SK-N-SH (cell line): Measurements from ENCODE around the gene FBXL7. TPM values are rescaled to one million over a fixed set of nuclear protein-coding genes. Genes with fewer than 3 reads are reported as not detected.

Source experiments
- CTCF ChIA-PET: fragments of 300-600, 350-600 bp; formaldehyde crosslinking; extraction: SDS; loops from one replicate; lab custom pipeline; 2021; lab: Yijun Ruan, JAX
- POLR2A ChIA-PET: fragments of 350-600 bp; sonication (Branson Sonifier 250); formaldehyde crosslinking; extraction: SDS; loops from one replicate; lab custom pipeline; 2020; ENCODE audit warnings: antibody characterized with exemption, inconsistent platforms; lab: Yijun Ruan, JAX
- DNase-seq: peaks from one replicate; pipeline ENCODE4 v3.0.0; 2012
- H2AFZ ChIP-seq: fragments of 200-600 bp; sonication (generic); 2 replicates; pipeline ENCODE4 v1.8.1; 2016; ENCODE audit warnings: antibody characterized with exemption, mild to moderate bottlenecking, low read depth
- H3F3A ChIP-seq: fragments of 200-600 bp; sonication (generic); replicated peaks from 2 replicates; pipeline ENCODE3; 2016; ENCODE audit warnings: antibody characterized with exemption, mild to moderate bottlenecking; ENCODE audit not compliant: insufficient read depth
- H3K27ac ChIP-seq, 2 experiments: fragments of 200-500 bp in 1 of 2; fragments of 200-600 bp in 1 of 2; sonication (Bioruptor generic) in 1 of 2; sonication (generic), shearing (Covaris generic) in 1 of 2; 2 replicates each; pipeline versions ENCODE4 v1.5.1 to v1.6.1; 2014 to 2016; ENCODE audit warnings: low read depth in 2 of 2, inconsistent platforms in 1 of 2, low read length in 1 of 2, mild to moderate bottlenecking in 1 of 2, mixed read lengths in 1 of 2
- H3K27me3 ChIP-seq: fragments of 200-600 bp; sonication (generic), shearing (Covaris generic); 2 replicates; pipeline ENCODE4 v1.6.1; 2016; ENCODE audit warnings: mixed run types; ENCODE audit not compliant: insufficient read depth
- H3K36me3 ChIP-seq, 2 experiments: fragments of 200-500 bp in 1 of 2; fragments of 200-600 bp in 1 of 2; sonication (Bioruptor generic) in 1 of 2; sonication (generic) in 1 of 2; replicated peaks in 1 of 2; 2 replicates each; pipeline versions ENCODE3 to v1.5.1; 2014 to 2016; ENCODE audit warnings: low read length in 1 of 2, mild to moderate bottlenecking in 1 of 2; ENCODE audit not compliant: insufficient read depth in 2 of 2, control insufficient read depth in 1 of 2
- H3K4me1 ChIP-seq, 2 experiments: fragments of 200-500 bp in 1 of 2; fragments of 200-600 bp in 1 of 2; sonication (Bioruptor generic) in 1 of 2; sonication (generic), shearing (Covaris generic) in 1 of 2; 2 replicates each; pipeline versions ENCODE4 v1.5.1 to v1.6.1; 2014 to 2016; ENCODE audit warnings: low read depth in 1 of 2, low read length in 1 of 2, mixed run types in 1 of 2; ENCODE audit not compliant: insufficient read depth in 2 of 2, control insufficient read depth in 1 of 2
- H3K4me2 ChIP-seq: fragments of 200-600 bp; sonication (generic), shearing (Covaris generic); 2 replicates; pipeline ENCODE4 v1.6.1; 2017; ENCODE audit warnings: mixed run types
- H3K4me3 ChIP-seq, 2 experiments: fragments of 200-500 bp in 1 of 2; fragments of 200-600 bp in 1 of 2; sonication (Bioruptor generic) in 1 of 2; sonication (generic), shearing (Covaris generic) in 1 of 2; 2 replicates each; pipeline versions ENCODE4 v1.5.1 to v1.8.1; 2014 to 2016; ENCODE audit warnings: low read depth in 2 of 2, inconsistent platforms in 1 of 2, low read length in 1 of 2, mild to moderate bottlenecking in 1 of 2, mixed read lengths in 1 of 2, moderate library complexity in 1 of 2
- H3K79me2 ChIP-seq: fragments of 200-600 bp; sonication (generic); 2 replicates; pipeline ENCODE4 v1.8.1; 2017; ENCODE audit warnings: mild to moderate bottlenecking; ENCODE audit not compliant: insufficient read depth
- H3K9ac ChIP-seq: fragments of 200-600 bp; sonication (generic); 2 replicates; pipeline ENCODE4 v1.6.1; 2017; ENCODE audit warnings: mixed run types
- H3K9me2 ChIP-seq: fragments of 200-600 bp; sonication (generic); 2 replicates; pipeline ENCODE4 v1.6.1; 2017; ENCODE audit warnings: mixed run types
- H3K9me3 ChIP-seq: fragments of 200-600 bp; sonication (generic); 2 replicates; pipeline ENCODE4 v1.6.1; 2017; ENCODE audit warnings: mixed run types, mild to moderate bottlenecking, moderate library complexity
- H4K20me1 ChIP-seq: fragments of 200-600 bp; sonication (generic); 2 replicates; pipeline ENCODE4 v1.6.1; 2017; ENCODE audit warnings: mild to moderate bottlenecking, mixed run types; ENCODE audit not compliant: insufficient read depth
- CHD2 ChIP-seq: fragments of 150-350 bp; IDR thresholded peaks from 2 replicates; pipeline ENCODE4 v1.6.1; 2018; ENCODE audit warnings: low read length; ENCODE audit not compliant: partially characterized antibody
- CTCF ChIP-seq: fragments of 200-600 bp; sonication (generic); IDR thresholded peaks from 2 replicates; pipeline ENCODE4 v1.6.1; 2017; ENCODE audit warnings: antibody characterized with exemption, mild to moderate bottlenecking, moderate library complexity
- ELF1 ChIP-seq: IDR thresholded peaks from 2 replicates; pipeline ENCODE4 v1.4.0; 2012
- EP300 ChIP-seq, 2 experiments: IDR thresholded peaks; 2 replicates each; pipeline versions ENCODE4 v1.4.0 to v1.6.1; 2012; ENCODE audit warnings: borderline replicate concordance in 1 of 2, low read depth in 1 of 2, low read length in 1 of 2
- EZH2phosphoT487 ChIP-seq: fragments of 200-600 bp; sonication (generic); IDR thresholded peaks from 2 replicates; pipeline ENCODE4 v1.6.1; 2017; ENCODE audit warnings: low read depth, mixed run types, mild to moderate bottlenecking, antibody characterized with exemption, moderate library complexity, borderline replicate concordance
- FOSL2 ChIP-seq: IDR thresholded peaks from 2 replicates; pipeline ENCODE4 v1.4.0; 2012; ENCODE audit warnings: low read depth, mild to moderate bottlenecking, moderate library complexity, borderline replicate concordance
- FOXJ3 ChIP-seq: sonication (generic); formaldehyde crosslinking; IDR thresholded peaks from 2 replicates; pipeline ENCODE4 v1.5.1; 2020; ENCODE audit warnings: mild to moderate bottlenecking, missing genetic modification reagents
- FOXM1 ChIP-seq: IDR thresholded peaks from 2 replicates; pipeline ENCODE4 v1.4.0; 2012; ENCODE audit warnings: low read depth, mild to moderate bottlenecking
- GABPA ChIP-seq: IDR thresholded peaks from 2 replicates; pipeline ENCODE4 v1.4.0; 2012; ENCODE audit warnings: low read depth, mild to moderate bottlenecking
- GATA2 ChIP-seq: sonication (generic); formaldehyde crosslinking; IDR thresholded peaks from 2 replicates; pipeline ENCODE4 v1.5.0; 2020; ENCODE audit warnings: mild to moderate bottlenecking, missing genetic modification reagents
- IRF3 ChIP-seq: fragments of 150-350 bp; IDR thresholded peaks from 2 replicates; pipeline ENCODE4 v1.6.1; 2016; ENCODE audit warnings: mild to moderate bottlenecking, low read depth, low read length
- JUND ChIP-seq: IDR thresholded peaks from 2 replicates; pipeline ENCODE4 v1.4.0; 2012
- MAX ChIP-seq: IDR thresholded peaks from 2 replicates; pipeline ENCODE4 v1.4.0; 2012; ENCODE audit warnings: low read depth
- MEF2A ChIP-seq: IDR thresholded peaks from 2 replicates; pipeline ENCODE4 v1.4.0; 2012; ENCODE audit warnings: low read depth, borderline replicate concordance
- MXI1 ChIP-seq: IDR thresholded peaks from 2 replicates; pipeline ENCODE4 v1.6.1; 2012; ENCODE audit warnings: mild to moderate bottlenecking, low read depth, low read length, improper control_type of control experiment
- NFIC ChIP-seq: IDR thresholded peaks from 2 replicates; pipeline ENCODE4 v1.4.0; 2012; ENCODE audit warnings: borderline replicate concordance
- NRF1 ChIP-seq: IDR thresholded peaks from 2 replicates; pipeline ENCODE4 v1.6.1; 2012; ENCODE audit warnings: low read depth, mild to moderate bottlenecking, low read length
- POLR2AphosphoS5 ChIP-seq: IDR thresholded peaks from 2 replicates; pipeline ENCODE4 v1.6.1; 2012; ENCODE audit warnings: low read depth, low read length
- RAD21 ChIP-seq: IDR thresholded peaks from 2 replicates; pipeline ENCODE4 v1.6.1; 2012; ENCODE audit warnings: mild to moderate bottlenecking, low read length
- RCOR1 ChIP-seq: fragments of 150-350 bp; IDR thresholded peaks from 2 replicates; pipeline ENCODE4 v1.6.1; 2017; ENCODE audit warnings: antibody characterized with exemption, low read length
- RFX5 ChIP-seq: IDR thresholded peaks from 2 replicates; pipeline ENCODE4 v1.6.1; 2012; ENCODE audit warnings: mild to moderate bottlenecking, improper control_type of control experiment, low read length
- RXRA ChIP-seq: IDR thresholded peaks from 2 replicates; pipeline ENCODE4 v1.4.0; 2012; ENCODE audit warnings: low read depth, mild to moderate bottlenecking, borderline replicate concordance
- SIN3A ChIP-seq: IDR thresholded peaks from 2 replicates; pipeline ENCODE4 v1.6.1; 2012; ENCODE audit warnings: low read depth, mild to moderate bottlenecking, low read length, moderate library complexity, borderline replicate concordance
- SMC3 ChIP-seq: IDR thresholded peaks from 2 replicates; pipeline ENCODE4 v1.6.1; 2012; ENCODE audit warnings: low read depth, low read length, improper control_type of control experiment
- TAF1 ChIP-seq: IDR thresholded peaks from 2 replicates; pipeline ENCODE4 v1.6.1; 2012; ENCODE audit warnings: low read depth, mild to moderate bottlenecking, low read length, moderate library complexity, borderline replicate concordance
- TCF12 ChIP-seq: IDR thresholded peaks from 2 replicates; pipeline ENCODE4 v1.4.0; 2012
- TEAD4 ChIP-seq: IDR thresholded peaks from 2 replicates; pipeline ENCODE4 v1.4.0; 2012; ENCODE audit warnings: mild to moderate bottlenecking, borderline replicate concordance; ENCODE audit not compliant: insufficient read depth
- USF1 ChIP-seq: IDR thresholded peaks from 2 replicates; pipeline ENCODE4 v1.4.0; 2012; ENCODE audit warnings: low read depth, borderline replicate concordance
- USF2 ChIP-seq: fragments of 150-350 bp; IDR thresholded peaks from 2 replicates; pipeline ENCODE4 v1.6.1; 2017; ENCODE audit warnings: antibody characterized with exemption, low read length, low read depth, borderline replicate concordance
- ZBTB33 ChIP-seq: IDR thresholded peaks from 2 replicates; pipeline ENCODE4 v1.4.0; 2012; ENCODE audit warnings: low read depth, borderline replicate concordance
- WGBS: methylation state at CpG from one replicate; pipeline ENCODE4 v1.1.6; 2017; ENCODE audit warnings: low lambda C conversion rate; 5-methylcytosine and 5-hydroxymethylcytosine counted together
- polyA plus RNA-seq, 3 experiments: library from polyadenylated mRNA; depleted of rRNA; stranded (reverse); fragments of >200 nt; gene quantifications; 2 replicates each; pipeline ENCODE4 v1.2.3, GENCODE V29; 2012

Gene FBXL7
- polyA plus RNA-seq, 1 of the 3 experiments (the other 2 are of a cell fraction) = 7.0 TPM

- H3K27ac ChIP-seq = peak overlapping the region; percentile 46 to 77; a peak in 3 of 4 replicates
- H3F3A ChIP-seq = peaks cover 8% of the 10 kb centered on the region
- ChIA-PET POLR2A (no interaction called here), CTCF (interaction anchor here (0.6 to 1.0 kb wide), 2 partner anchors 9 to 732 kb away, joined by 3 read pairs; no protein-coding TSS in a partner anchor)
- H3K27me3 ChIP-seq = no peaks in the 10 kb centered on the region
- H2AFZ ChIP-seq = no peak overlapping the region
- 9% methylated on average over 1 of the region's 1 CpG for WGBS
- no peaks in the 10 kb centered on the region for H3K9me2 ChIP-seq
- peaks cover 0 to 3% of the 10 kb centered on the region in 2 experiments; a peak in 2 of 4 replicates for H3K4me1 ChIP-seq
- H3K9ac ChIP-seq = no peak overlapping the region
- H3K36me3 ChIP-seq = no peaks in the 10 kb centered on the region
- no peak overlapping the region for H3K4me3 ChIP-seq
- no peaks in the 10 kb centered on the region for H3K9me3 ChIP-seq
- H4K20me1 ChIP-seq = no peaks in the 10 kb centered on the region
- no peak for DNase-seq
- H3K4me2 ChIP-seq = peak overlapping the region; percentile 16; the same call in 1 of the 2 replicates
- H3K79me2 ChIP-seq = peaks cover 8% of the 10 kb centered on the region; the same call in 1 of the 2 replicates
- no peak for TF ChIP-seq FOXJ3 (CRISPR knock-in tag)
- TF ChIP-seq MAX = no peak
- peak; percentile 36 to 59; a peak in 3 of 4 replicates for TF ChIP-seq EP300 (IDR thresholded peaks at IDR 0.05; ENCODE audit: borderline replicate concordance in 1 of 2, low read depth in 1 of 2, low read length in 1 of 2)
- TF ChIP-seq RAD21 = no peak
- no peak for TF ChIP-seq ZBTB33
- TF ChIP-seq MEF2A = no peak
- TF ChIP-seq CTCF = no peak
- TF ChIP-seq GABPA = no peak
- peak; percentile 78 for TF ChIP-seq TCF12
- TF ChIP-seq FOSL2 = no peak
- TF ChIP-seq SIN3A = no peak
- TF ChIP-seq RCOR1 = no peak
- TF ChIP-seq TEAD4 = peak; percentile 89
- TF ChIP-seq CHD2 = no peak
- no peak for TF ChIP-seq RFX5
- no peak for TF ChIP-seq IRF3
- no peak for TF ChIP-seq NRF1
- no peak; the same call in 1 of the 2 replicates for TF ChIP-seq NFIC
- no peak for TF ChIP-seq TAF1
- TF ChIP-seq GATA2 (CRISPR knock-in tag) = no peak
- TF ChIP-seq FOXM1 = peak; percentile 55; the same call in 1 of the 2 replicates
- peak; percentile 54; the same call in 1 of the 2 replicates for TF ChIP-seq POLR2AphosphoS5
- TF ChIP-seq SMC3 = no peak
- no peak for TF ChIP-seq USF2
- TF ChIP-seq USF1 = no peak
- no peak for TF ChIP-seq MXI1
- no peak for TF ChIP-seq ELF1
- no peak for TF ChIP-seq RXRA
- peak; percentile 22; the same call in 1 of the 2 replicates for TF ChIP-seq JUND
- no peak for TF ChIP-seq EZH2phosphoT487
Measured at GRCh38 chr5:15757103-15757502, 257.1 kb downstream of the FBXL7 start.
